SK-N-SH treated with all-trans-retinoic acid at 6 μM for 48 hours (cell line): ENCODE results near the gene CORO1C.

ENCODE experiments used
- ATAC-seq: fragments of 200-7000 bp; cut with Tn5 transposase; 3 replicates; pipeline ENCODE4 v1.9.1; 2020; ENCODE audit warnings: mild to moderate bottlenecking, moderate library complexity
- ARNTL ChIP-seq: fragments of 450-650 bp; formaldehyde crosslinking; IDR thresholded peaks from 2 replicates; pipeline ENCODE4 v1.5.0; 2020; ENCODE audit warnings: low read depth, mild to moderate bottlenecking, moderate library complexity, borderline replicate concordance
- BACH2 ChIP-seq: fragments of 250-450 bp; sonication (Bioruptor Pico); IDR thresholded peaks from 2 replicates; pipeline ENCODE4 v1.9.0; 2021; ENCODE audit warnings: mild to moderate bottlenecking, borderline replicate concordance
- CSDC2 ChIP-seq: fragments of 250-450 bp; sonication (Bioruptor Pico); IDR thresholded peaks from 2 replicates; pipeline ENCODE4 v1.5.0; 2020; ENCODE audit warnings: mild to moderate bottlenecking, moderate library complexity
- ESRRG ChIP-seq: fragments of 250-450 bp; sonication (Bioruptor Pico); IDR thresholded peaks from 2 replicates; pipeline ENCODE4 v1.6.1; 2021; ENCODE audit warnings: mild to moderate bottlenecking
- GLIS3 ChIP-seq: fragments of 250-450 bp; sonication (Bioruptor Pico); IDR thresholded peaks from 2 replicates; pipeline ENCODE4 v1.5.0; 2020; ENCODE audit warnings: mild to moderate bottlenecking, moderate library complexity
- ISL1 ChIP-seq: fragments of 250-450 bp; sonication (Bioruptor Pico); IDR thresholded peaks from 2 replicates; pipeline ENCODE4 v2.1.2; 2022; ENCODE audit warnings: mild to moderate bottlenecking, moderate library complexity
- OSR1 ChIP-seq: fragments of 250-450 bp; sonication (Bioruptor Pico); IDR thresholded peaks from 2 replicates; pipeline ENCODE4 v1.8.0; 2022; ENCODE audit warnings: moderate library complexity, mild to moderate bottlenecking, inconsistent platforms
- PPARA ChIP-seq: fragments of 250-450 bp; sonication (Bioruptor Pico); IDR thresholded peaks from 2 replicates; pipeline ENCODE4 v1.5.0; 2020; ENCODE audit warnings: mild to moderate bottlenecking, borderline replicate concordance
- SNAI2 ChIP-seq: fragments of 250-450 bp; sonication (Bioruptor Pico); IDR thresholded peaks from 2 replicates; pipeline ENCODE4 v1.5.0; 2020; ENCODE audit warnings: mild to moderate bottlenecking, moderate library complexity
- TCF4 ChIP-seq: fragments of 250-450 bp; sonication (Bioruptor Pico); IDR thresholded peaks from 2 replicates; pipeline ENCODE4 v1.8.0; 2021; ENCODE audit warnings: mild to moderate bottlenecking, moderate library complexity, borderline replicate concordance
- ZFP3 ChIP-seq: fragments of 250-450 bp; sonication (Bioruptor Pico); IDR thresholded peaks from 2 replicates; pipeline ENCODE4 v1.5.0; 2020; ENCODE audit warnings: mild to moderate bottlenecking, moderate library complexity
- ZFP30 ChIP-seq: fragments of 450-650 bp; formaldehyde crosslinking; IDR thresholded peaks from 2 replicates; pipeline ENCODE4 v1.5.0; 2022; ENCODE audit warnings: mild to moderate bottlenecking, moderate library complexity
- ZNF565 ChIP-seq: fragments of 450-650 bp; formaldehyde crosslinking; conservative IDR thresholded peaks from 2 replicates; pipeline ENCODE4 v1.5.0; 2020; ENCODE audit warnings: low read depth, mild to moderate bottlenecking, moderate library complexity
- ZNF70 ChIP-seq: fragments of 450-650 bp; formaldehyde crosslinking; IDR thresholded peaks from 2 replicates; pipeline ENCODE4 v1.5.0; 2020; ENCODE audit warnings: mild to moderate bottlenecking, moderate library complexity
- ZNF8 ChIP-seq: fragments of 450-650 bp; formaldehyde crosslinking; IDR thresholded peaks from 2 replicates; pipeline ENCODE4 v1.5.0; 2020; ENCODE audit warnings: mild to moderate bottlenecking, moderate library complexity
- TF ChIP-seq, protein P1 (sequence below): fragments of 250-450 bp; sonication (Bioruptor Pico); IDR thresholded peaks from 2 replicates; pipeline ENCODE4 v1.8.0; 2020; ENCODE audit warnings: mild to moderate bottlenecking, moderate library complexity, borderline replicate concordance
- TF ChIP-seq, protein P2 (sequence below): fragments of 250-450 bp; sonication (Bioruptor Pico); IDR thresholded peaks from 2 replicates; pipeline ENCODE4 v1.5.1; 2021; ENCODE audit warnings: mild to moderate bottlenecking, moderate library complexity
- TF ChIP-seq, protein P3 (sequence below): fragments of 250-450 bp; sonication (Bioruptor Pico); IDR thresholded peaks from 2 replicates; pipeline ENCODE4 v1.5.0; 2020; ENCODE audit warnings: mild to moderate bottlenecking, moderate library complexity
- TF ChIP-seq, protein P4 (sequence below): fragments of 250-450 bp; sonication (Bioruptor Pico); IDR thresholded peaks from 2 replicates; pipeline ENCODE4 v1.5.1; 2020; ENCODE audit warnings: low read depth, mild to moderate bottlenecking, moderate library complexity
- TF ChIP-seq, protein P5 (sequence below): fragments of 250-450 bp; sonication (Bioruptor Pico); IDR thresholded peaks from 2 replicates; pipeline ENCODE4 v1.8.0; 2021; ENCODE audit warnings: low read depth, mild to moderate bottlenecking, moderate library complexity, borderline replicate concordance

Gene CORO1C

DNA sequence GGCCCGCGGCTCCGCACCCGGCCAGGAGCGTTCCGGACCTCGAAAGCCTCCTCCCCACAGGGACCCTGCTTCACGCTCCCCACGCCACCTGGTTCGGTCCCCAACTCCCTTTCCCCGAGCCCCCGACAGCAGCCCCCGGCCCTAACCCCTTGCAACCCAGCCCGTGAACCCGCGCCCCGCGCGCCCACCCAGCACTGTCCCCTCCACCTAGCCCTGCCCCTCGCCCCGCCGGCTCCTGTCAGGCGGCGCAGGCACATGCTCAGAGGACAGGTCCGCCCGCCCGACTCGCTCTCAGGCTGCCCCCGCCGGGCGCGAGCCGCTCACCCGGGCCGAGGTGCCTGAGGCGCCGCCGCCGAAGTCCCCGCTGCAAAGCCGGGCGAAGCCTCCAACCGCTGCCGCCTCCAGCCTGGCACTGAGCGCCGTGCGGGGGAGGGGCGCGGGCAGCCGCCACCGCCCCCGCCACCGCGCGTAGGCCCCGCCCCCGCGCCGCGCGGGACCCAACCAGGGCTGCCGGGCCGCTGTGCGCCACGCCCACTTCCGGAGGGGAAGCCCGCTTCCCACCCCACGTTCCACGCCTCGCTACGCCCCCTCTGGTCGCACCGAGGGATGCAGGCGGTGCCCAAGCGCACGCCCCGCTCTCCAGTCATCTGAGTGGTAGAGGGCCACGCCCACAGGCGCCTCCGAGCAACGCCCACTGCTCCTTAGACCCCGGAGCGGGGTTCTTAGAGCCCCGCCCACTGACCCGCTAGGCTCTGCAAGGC lies at the start of gene CORO1C:
Gene CORO1C (minus strand): TSS at position 414 of the 761 bp plus-strand sequence. CDS start 30,200 bp downstream, outside the sequence.
- ATAC-seq, result peak; percentile 75
- TF ChIP-seq CSDC2 (CRISPR knock-in tag), result no peak
- TF ChIP-seq ESRRG (CRISPR knock-in tag), result no peak
- TF ChIP-seq BACH2, result no peak
- TF ChIP-seq GLIS3, result no peak
- no peak for TF ChIP-seq ISL1 (CRISPR knock-in tag)
- TF ChIP-seq, protein P1, sequence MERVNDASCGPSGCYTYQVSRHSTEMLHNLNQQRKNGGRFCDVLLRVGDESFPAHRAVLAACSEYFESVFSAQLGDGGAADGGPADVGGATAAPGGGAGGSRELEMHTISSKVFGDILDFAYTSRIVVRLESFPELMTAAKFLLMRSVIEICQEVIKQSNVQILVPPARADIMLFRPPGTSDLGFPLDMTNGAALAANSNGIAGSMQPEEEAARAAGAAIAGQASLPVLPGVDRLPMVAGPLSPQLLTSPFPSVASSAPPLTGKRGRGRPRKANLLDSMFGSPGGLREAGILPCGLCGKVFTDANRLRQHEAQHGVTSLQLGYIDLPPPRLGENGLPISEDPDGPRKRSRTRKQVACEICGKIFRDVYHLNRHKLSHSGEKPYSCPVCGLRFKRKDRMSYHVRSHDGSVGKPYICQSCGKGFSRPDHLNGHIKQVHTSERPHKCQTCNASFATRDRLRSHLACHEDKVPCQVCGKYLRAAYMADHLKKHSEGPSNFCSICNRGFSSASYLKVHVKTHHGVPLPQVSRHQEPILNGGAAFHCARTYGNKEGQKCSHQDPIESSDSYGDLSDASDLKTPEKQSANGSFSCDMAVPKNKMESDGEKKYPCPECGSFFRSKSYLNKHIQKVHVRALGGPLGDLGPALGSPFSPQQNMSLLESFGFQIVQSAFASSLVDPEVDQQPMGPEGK (CRISPR knock-in tag), result no peak
- TF ChIP-seq, protein P2, sequence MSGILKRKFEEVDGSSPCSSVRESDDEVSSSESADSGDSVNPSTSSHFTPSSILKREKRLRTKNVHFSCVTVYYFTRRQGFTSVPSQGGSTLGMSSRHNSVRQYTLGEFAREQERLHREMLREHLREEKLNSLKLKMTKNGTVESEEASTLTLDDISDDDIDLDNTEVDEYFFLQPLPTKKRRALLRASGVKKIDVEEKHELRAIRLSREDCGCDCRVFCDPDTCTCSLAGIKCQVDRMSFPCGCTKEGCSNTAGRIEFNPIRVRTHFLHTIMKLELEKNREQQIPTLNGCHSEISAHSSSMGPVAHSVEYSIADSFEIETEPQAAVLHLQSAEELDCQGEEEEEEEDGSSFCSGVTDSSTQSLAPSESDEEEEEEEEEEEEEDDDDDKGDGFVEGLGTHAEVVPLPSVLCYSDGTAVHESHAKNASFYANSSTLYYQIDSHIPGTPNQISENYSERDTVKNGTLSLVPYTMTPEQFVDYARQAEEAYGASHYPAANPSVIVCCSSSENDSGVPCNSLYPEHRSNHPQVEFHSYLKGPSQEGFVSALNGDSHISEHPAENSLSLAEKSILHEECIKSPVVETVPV (CRISPR knock-in tag), result no peak
- no peak for TF ChIP-seq OSR1
- no peak for TF ChIP-seq TCF4 (CRISPR knock-in tag)
- no peak for TF ChIP-seq SNAI2 (CRISPR knock-in tag)
- no peak for TF ChIP-seq ZNF565 (CRISPR knock-in tag)
- TF ChIP-seq, protein P3, sequence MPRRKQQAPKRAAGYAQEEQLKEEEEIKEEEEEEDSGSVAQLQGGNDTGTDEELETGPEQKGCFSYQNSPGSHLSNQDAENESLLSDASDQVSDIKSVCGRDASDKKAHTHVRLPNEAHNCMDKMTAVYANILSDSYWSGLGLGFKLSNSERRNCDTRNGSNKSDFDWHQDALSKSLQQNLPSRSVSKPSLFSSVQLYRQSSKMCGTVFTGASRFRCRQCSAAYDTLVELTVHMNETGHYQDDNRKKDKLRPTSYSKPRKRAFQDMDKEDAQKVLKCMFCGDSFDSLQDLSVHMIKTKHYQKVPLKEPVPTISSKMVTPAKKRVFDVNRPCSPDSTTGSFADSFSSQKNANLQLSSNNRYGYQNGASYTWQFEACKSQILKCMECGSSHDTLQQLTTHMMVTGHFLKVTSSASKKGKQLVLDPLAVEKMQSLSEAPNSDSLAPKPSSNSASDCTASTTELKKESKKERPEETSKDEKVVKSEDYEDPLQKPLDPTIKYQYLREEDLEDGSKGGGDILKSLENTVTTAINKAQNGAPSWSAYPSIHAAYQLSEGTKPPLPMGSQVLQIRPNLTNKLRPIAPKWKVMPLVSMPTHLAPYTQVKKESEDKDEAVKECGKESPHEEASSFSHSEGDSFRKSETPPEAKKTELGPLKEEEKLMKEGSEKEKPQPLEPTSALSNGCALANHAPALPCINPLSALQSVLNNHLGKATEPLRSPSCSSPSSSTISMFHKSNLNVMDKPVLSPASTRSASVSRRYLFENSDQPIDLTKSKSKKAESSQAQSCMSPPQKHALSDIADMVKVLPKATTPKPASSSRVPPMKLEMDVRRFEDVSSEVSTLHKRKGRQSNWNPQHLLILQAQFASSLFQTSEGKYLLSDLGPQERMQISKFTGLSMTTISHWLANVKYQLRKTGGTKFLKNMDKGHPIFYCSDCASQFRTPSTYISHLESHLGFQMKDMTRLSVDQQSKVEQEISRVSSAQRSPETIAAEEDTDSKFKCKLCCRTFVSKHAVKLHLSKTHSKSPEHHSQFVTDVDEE, result no peak
- no peak for TF ChIP-seq ZFP3
- TF ChIP-seq PPARA (CRISPR knock-in tag), result no peak
- TF ChIP-seq ZNF70 (CRISPR knock-in tag), result no peak
- no peak for TF ChIP-seq ZNF8 (CRISPR knock-in tag)

DNA sequence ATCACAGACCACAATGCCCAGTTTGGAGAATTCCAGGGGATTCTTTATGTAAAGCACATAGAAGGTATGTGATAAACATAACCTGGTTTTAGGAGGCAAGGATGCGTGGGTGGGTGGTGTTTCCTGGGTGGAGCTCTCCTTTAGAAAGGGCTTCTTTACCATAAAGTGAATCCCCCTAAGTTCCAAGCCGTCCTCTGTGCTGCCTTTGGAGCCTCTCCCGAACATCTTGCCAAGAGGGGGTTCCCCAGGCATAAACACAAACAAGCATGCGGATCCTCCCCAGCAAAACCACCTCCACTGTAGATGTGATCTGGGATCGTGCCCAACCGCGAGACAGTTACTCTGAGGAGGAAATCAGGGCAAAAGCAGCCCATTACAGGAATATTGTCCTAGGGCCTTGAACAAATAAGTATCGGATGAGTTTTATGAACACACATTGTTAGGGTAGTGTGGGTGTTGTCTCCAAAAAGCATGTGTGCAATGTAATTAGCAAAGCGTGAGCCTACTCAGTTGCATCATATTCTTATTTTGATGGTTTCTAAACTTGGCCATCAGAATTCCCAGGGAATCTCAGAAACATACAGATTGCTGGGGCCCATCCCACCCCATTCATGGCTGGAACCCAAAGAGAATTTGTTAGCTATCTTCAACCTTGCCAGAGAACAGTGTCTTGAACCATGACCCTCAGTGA lies 48.8 kb upstream of the CORO1C start:
- no peak for ATAC-seq
- TF ChIP-seq ZFP3, result no peak
- TF ChIP-seq ZNF565 (CRISPR knock-in tag), result no peak
- TF ChIP-seq CSDC2 (CRISPR knock-in tag), result no peak
- TF ChIP-seq, protein P2 (CRISPR knock-in tag), result no peak
- no peak for TF ChIP-seq TCF4 (CRISPR knock-in tag)
- TF ChIP-seq, protein P4, sequence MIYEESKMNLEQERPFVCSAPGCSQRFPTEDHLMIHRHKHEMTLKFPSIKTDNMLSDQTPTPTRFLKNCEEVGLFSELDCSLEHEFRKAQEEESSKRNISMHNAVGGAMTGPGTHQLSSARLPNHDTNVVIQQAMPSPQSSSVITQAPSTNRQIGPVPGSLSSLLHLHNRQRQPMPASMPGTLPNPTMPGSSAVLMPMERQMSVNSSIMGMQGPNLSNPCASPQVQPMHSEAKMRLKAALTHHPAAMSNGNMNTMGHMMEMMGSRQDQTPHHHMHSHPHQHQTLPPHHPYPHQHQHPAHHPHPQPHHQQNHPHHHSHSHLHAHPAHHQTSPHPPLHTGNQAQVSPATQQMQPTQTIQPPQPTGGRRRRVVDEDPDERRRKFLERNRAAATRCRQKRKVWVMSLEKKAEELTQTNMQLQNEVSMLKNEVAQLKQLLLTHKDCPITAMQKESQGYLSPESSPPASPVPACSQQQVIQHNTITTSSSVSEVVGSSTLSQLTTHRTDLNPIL (CRISPR knock-in tag), result no peak
- no peak for TF ChIP-seq ISL1 (CRISPR knock-in tag)
- no peak for TF ChIP-seq ARNTL (CRISPR knock-in tag)
- no peak for TF ChIP-seq ZFP30 (CRISPR knock-in tag)
- TF ChIP-seq ZNF8 (CRISPR knock-in tag), result no peak
- TF ChIP-seq BACH2, result no peak
- TF ChIP-seq GLIS3, result no peak
- no peak for TF ChIP-seq OSR1
- TF ChIP-seq ESRRG (CRISPR knock-in tag), result no peak
- no peak for TF ChIP-seq ZNF70 (CRISPR knock-in tag)
- TF ChIP-seq, protein P3, result no peak
- TF ChIP-seq, protein P5, sequence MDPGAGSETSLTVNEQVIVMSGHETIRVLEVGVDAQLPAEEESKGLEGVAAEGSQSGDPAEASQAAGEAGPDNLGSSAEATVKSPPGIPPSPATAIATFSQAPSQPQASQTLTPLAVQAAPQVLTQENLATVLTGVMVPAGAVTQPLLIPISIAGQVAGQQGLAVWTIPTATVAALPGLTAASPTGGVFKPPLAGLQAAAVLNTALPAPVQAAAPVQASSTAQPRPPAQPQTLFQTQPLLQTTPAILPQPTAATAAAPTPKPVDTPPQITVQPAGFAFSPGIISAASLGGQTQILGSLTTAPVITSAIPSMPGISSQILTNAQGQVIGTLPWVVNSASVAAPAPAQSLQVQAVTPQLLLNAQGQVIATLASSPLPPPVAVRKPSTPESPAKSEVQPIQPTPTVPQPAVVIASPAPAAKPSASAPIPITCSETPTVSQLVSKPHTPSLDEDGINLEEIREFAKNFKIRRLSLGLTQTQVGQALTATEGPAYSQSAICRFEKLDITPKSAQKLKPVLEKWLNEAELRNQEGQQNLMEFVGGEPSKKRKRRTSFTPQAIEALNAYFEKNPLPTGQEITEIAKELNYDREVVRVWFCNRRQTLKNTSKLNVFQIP (CRISPR knock-in tag), result no peak
- TF ChIP-seq, protein P1 (CRISPR knock-in tag), result no peak
- TF ChIP-seq SNAI2 (CRISPR knock-in tag), result no peak
